ENCODE data around the gene AKAP8L.
A peak's percentile ranks its signal among the peaks of the same experiment; 100 is the strongest.
"Not testable (repeated sequence)": the region's sequence is repeated elsewhere in the genome, so short reads cannot be mapped to it uniquely, and the experiment has no call there.

The AKAP8L gene

DNA sequence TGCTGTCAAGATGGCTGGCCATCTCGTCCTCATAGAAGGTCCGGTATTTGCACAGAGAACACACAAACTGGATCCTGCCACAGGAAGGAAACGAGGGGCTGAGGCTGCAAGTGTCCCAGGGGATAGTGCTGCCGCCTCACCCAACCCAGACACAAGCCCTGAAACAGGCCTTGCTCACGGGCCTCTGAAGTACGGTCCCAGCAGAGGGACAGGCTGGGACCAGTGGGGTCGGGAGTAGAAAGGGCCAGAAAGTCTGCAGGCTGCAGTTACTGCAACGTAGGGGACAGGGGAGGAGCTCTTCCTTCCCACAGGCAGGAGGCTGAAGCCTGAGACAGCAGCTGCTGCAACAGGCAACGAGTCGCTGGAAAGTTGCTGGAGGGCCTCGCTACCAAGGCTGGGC is 21.0 kb downstream of the AKAP8L start:
- DNase-seq (ENCODE audit: low read depth, low spot score): no peak
- Histone ChIP-seq H3K4me1 (ENCODE audit: control insufficient read depth, insufficient read depth, low read length) (peaks cover 1% of the 10 kb centered on the region; the same call in 1 of the 2 replicates), H3K27me3 (ENCODE audit: control insufficient read depth, insufficient read depth, low read length) (no peaks in the 10 kb centered on the region), H3K9me3 (ENCODE audit: control insufficient read depth, insufficient read depth, low read length) (no peaks in the 10 kb centered on the region), H3K4me3 (ENCODE audit: low read length) (no peak overlapping the region), H3K27ac (ENCODE audit: low read length) (no peak overlapping the region), H3K36me3 (ENCODE audit: control insufficient read depth, insufficient read depth, low read length) (peaks cover 58% of the 10 kb centered on the region)
- WGBS (ENCODE audit: insufficient coverage, insufficient read length): no CpG with 5 or more reads among the region's 11 CpGs

DNA sequence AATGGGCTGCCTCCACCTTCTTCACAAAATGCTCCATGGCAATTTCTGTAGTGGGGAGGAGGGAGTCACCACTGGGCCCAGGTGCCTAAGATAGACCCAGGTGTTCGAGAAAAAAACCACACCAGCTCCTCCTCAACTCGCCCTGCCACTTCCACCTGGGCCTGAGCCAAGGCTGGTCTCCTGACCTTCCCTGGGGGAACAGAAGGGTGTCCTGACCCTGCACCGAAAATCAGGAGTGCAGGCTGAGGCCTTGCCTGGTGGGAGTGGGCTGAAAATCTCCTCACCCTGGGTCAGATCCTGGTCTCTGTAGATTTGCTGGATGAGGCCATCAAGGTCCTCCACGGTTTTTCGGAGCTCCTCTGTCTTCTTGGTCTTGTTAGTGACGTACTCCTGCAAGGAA is 21.6 kb downstream of the AKAP8L start:
- Histone ChIP-seq H3K9me3 (ENCODE audit: control insufficient read depth, insufficient read depth, low read length) (no peaks in the 10 kb centered on the region), H3K4me3 (ENCODE audit: low read length) (no peak overlapping the region), H3K27me3 (ENCODE audit: control insufficient read depth, insufficient read depth, low read length) (no peaks in the 10 kb centered on the region), H3K36me3 (ENCODE audit: control insufficient read depth, insufficient read depth, low read length) (peaks cover 53% of the 10 kb centered on the region), H3K4me1 (ENCODE audit: control insufficient read depth, insufficient read depth, low read length) (peaks cover 1% of the 10 kb centered on the region; the same call in 1 of the 2 replicates), H3K27ac (ENCODE audit: low read length) (no peak overlapping the region)
- no peak for DNase-seq (ENCODE audit: low read depth, low spot score)
- no CpG with 5 or more reads among the region's 6 CpGs for WGBS (ENCODE audit: insufficient coverage, insufficient read length)

DNA sequence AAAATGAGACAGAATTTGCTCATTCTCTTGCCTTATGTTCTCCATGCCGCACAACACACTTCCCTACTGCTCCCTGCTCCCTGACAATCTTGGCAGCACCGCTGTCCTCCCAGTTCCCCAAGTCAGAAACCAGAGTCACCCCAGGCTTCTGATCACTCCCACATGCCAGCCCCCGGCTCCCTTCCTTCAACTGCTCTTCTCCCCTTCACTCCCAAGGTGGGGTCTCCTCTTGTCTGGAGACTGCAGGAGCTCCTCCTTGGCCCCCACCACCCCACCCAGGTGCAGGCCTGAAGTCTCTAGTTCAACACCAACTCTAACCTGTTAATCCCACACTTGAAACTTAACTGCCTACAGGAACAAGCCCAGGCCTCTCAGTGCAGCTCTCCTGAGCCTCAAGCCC is 22.4 kb downstream of the AKAP8L start:
- no CpG with 5 or more reads among the region's 3 CpGs for WGBS (ENCODE audit: insufficient coverage, insufficient read length)
- H3K4me1 ChIP-seq (ENCODE audit: control insufficient read depth, insufficient read depth, low read length): peaks cover 1% of the 10 kb centered on the region; the same call in 1 of the 2 replicates
- H3K4me3 ChIP-seq (ENCODE audit: low read length): no peak overlapping the region
- no peak for DNase-seq (ENCODE audit: low read depth, low spot score)
- no peaks in the 10 kb centered on the region for H3K9me3 ChIP-seq (ENCODE audit: control insufficient read depth, insufficient read depth, low read length)
- H3K27ac ChIP-seq (ENCODE audit: low read length): no peak overlapping the region
- no peaks in the 10 kb centered on the region for H3K27me3 ChIP-seq (ENCODE audit: control insufficient read depth, insufficient read depth, low read length)
- peaks cover 52% of the 10 kb centered on the region for H3K36me3 ChIP-seq (ENCODE audit: control insufficient read depth, insufficient read depth, low read length)

DNA sequence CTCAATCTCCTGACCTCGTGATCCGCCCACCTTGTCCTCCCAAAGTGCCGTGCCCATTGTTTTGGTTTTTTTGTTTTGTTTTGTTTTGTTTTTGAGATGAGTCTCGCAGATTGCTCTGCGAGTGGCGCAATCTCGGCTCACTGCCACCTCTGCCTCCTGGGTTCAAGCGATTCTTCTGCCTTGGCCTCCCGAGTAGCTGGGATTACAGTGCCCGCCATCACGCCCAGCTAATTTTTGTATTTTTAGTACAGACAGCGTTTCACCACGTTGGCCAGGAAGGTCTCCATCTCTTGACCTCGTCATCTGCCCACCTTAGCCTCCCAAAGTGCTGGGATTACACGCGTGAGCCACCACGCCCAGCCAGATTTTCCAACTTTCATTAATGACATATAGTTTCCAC is 23.5 kb downstream of the AKAP8L start:
- not testable (repeated sequence) for H3K4me1 ChIP-seq (ENCODE audit: control insufficient read depth, insufficient read depth, low read length); H3K27me3 ChIP-seq (ENCODE audit: control insufficient read depth, insufficient read depth, low read length); H3K4me3 ChIP-seq (ENCODE audit: low read length); H3K9me3 ChIP-seq (ENCODE audit: control insufficient read depth, insufficient read depth, low read length); H3K27ac ChIP-seq (ENCODE audit: low read length); DNase-seq (ENCODE audit: low read depth, low spot score)
- no CpG with 5 or more reads among the region's 17 CpGs for WGBS (ENCODE audit: insufficient coverage, insufficient read length)
- peaks cover 50% of the 10 kb centered on the region for H3K36me3 ChIP-seq (ENCODE audit: control insufficient read depth, insufficient read depth, low read length)

DNA sequence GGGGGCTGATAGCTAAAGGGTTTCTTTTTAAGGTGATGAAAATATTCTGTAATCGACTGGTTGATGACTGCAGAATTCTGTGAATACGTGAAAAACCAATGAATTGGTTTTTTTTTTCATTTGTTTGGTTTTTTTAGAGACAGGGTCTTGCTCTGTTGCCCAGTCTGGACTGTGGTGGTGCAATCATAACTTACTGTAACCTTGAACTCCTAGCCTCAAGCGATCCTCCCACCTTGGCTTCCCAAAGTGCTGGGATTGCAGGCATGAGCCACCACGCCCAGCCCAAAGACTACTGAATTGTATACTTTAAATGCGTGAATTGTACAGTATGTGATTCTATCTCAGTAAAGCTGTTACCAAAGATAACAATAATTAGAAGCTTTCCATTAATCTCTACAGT is 24.4 kb downstream of the AKAP8L start:
- no CpG with 5 or more reads among the region's 5 CpGs for WGBS (ENCODE audit: insufficient coverage, insufficient read length)
- Histone ChIP-seq H3K4me3 (ENCODE audit: low read length) (no peak overlapping the region), H3K27ac (ENCODE audit: low read length) (no peak overlapping the region), H3K9me3 (ENCODE audit: control insufficient read depth, insufficient read depth, low read length) (no peaks in the 10 kb centered on the region), H3K36me3 (ENCODE audit: control insufficient read depth, insufficient read depth, low read length) (peaks cover 46% of the 10 kb centered on the region), H3K4me1 (ENCODE audit: control insufficient read depth, insufficient read depth, low read length) (peaks cover 1% of the 10 kb centered on the region; the same call in 1 of the 2 replicates), H3K27me3 (ENCODE audit: control insufficient read depth, insufficient read depth, low read length) (no peaks in the 10 kb centered on the region)
- no peak for DNase-seq (ENCODE audit: low read depth, low spot score)

DNA sequence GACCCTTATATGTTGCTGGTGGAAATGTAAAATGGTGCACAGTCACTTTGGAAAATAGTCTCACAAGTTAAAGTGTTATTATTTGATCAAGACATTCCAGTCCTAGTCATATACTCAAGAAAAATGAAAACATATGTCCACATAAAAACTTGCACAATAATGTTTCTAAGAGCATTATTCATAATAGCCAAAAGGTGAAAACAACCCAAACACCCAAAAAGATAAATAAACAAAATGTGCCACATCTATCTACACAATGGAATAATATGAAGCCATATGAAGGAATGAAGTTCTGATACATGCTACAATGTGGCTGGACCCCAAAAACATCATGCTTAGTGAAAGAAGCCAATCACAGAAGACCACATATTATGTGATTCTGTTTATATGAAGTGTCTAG is 24.8 kb downstream of the AKAP8L start:
- no peaks in the 10 kb centered on the region for H3K27me3 ChIP-seq (ENCODE audit: control insufficient read depth, insufficient read depth, low read length)

DNA sequence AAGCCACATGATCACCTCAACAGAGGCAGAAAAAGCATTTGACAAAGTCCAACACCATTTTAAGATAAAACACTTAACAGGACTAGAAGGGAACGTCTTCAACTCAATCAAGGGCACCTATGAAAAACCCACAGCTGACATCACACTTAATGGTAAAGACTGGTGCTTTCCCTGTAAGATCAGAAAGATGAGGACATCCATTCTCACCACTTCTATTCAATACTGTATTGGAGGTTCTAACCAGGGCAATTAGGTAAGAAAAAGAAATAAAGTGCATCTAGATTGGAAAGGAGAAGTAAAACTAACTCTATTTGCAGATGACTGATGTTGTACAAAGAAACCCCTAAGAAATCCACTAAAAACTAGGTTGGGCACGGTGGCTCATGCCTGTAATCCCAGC is 28.0 kb downstream of the AKAP8L start:
- no peak overlapping the region for H3K27ac ChIP-seq (ENCODE audit: low read length)
- no peak for DNase-seq (ENCODE audit: low read depth, low spot score)

More for the DNA sequence above, 24.8 kb downstream of the AKAP8L start:
- Histone ChIP-seq H3K9me3 (ENCODE audit: control insufficient read depth, insufficient read depth, low read length) (no peaks in the 10 kb centered on the region), H3K27ac (ENCODE audit: low read length) (no peak overlapping the region), H3K4me3 (ENCODE audit: low read length) (no peak overlapping the region), H3K4me1 (ENCODE audit: control insufficient read depth, insufficient read depth, low read length) (peaks cover 1% of the 10 kb centered on the region; the same call in 1 of the 2 replicates), H3K36me3 (ENCODE audit: control insufficient read depth, insufficient read depth, low read length) (peaks cover 41% of the 10 kb centered on the region)
- no peak for DNase-seq (ENCODE audit: low read depth, low spot score)

DNA sequence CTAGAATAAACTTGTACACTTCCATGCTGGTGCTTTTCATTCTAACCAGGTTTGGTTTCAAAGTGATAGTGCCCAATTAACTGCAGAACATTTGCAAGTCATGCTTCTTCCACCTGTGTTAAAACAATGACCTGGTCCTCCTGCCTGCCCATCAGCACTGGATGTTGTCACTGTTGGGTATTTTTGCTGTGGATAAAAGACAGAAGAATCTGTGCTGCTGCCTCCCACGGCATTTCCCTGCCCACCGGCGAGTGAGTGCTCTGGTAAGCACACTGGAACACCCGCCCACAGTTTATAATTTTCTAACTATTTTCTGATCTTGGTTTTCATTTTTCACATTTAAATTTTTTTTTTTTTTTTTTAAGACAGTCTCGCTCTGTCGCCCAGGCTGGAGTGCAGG is 36.9 kb downstream of the AKAP8L start:
- Histone ChIP-seq H3K27me3 (ENCODE audit: control insufficient read depth, insufficient read depth, low read length) (no peaks in the 10 kb centered on the region), H3K27ac (ENCODE audit: low read length) (no peak overlapping the region), H3K4me1 (ENCODE audit: control insufficient read depth, insufficient read depth, low read length) (no peaks in the 10 kb centered on the region), H3K9me3 (ENCODE audit: control insufficient read depth, insufficient read depth, low read length) (no peaks in the 10 kb centered on the region), H3K36me3 (ENCODE audit: control insufficient read depth, insufficient read depth, low read length) (no peaks in the 10 kb centered on the region), H3K4me3 (ENCODE audit: low read length) (no peak overlapping the region)
- no peak for DNase-seq (ENCODE audit: low read depth, low spot score)
- no CpG with 5 or more reads among the region's 6 CpGs for WGBS (ENCODE audit: insufficient coverage, insufficient read length)

More for the DNA sequence above, 28.0 kb downstream of the AKAP8L start:
- no peaks in the 10 kb centered on the region for H3K9me3 ChIP-seq (ENCODE audit: control insufficient read depth, insufficient read depth, low read length)
- no peak overlapping the region for H3K4me3 ChIP-seq (ENCODE audit: low read length)
- H3K4me1 ChIP-seq (ENCODE audit: control insufficient read depth, insufficient read depth, low read length): no peaks in the 10 kb centered on the region
- peaks cover 11% of the 10 kb centered on the region; the same call in 1 of the 2 replicates for H3K36me3 ChIP-seq (ENCODE audit: control insufficient read depth, insufficient read depth, low read length)
- WGBS (ENCODE audit: insufficient coverage, insufficient read length): no CpG with 5 or more reads among the region's 2 CpGs
- no peaks in the 10 kb centered on the region for H3K27me3 ChIP-seq (ENCODE audit: control insufficient read depth, insufficient read depth, low read length)

DNA sequence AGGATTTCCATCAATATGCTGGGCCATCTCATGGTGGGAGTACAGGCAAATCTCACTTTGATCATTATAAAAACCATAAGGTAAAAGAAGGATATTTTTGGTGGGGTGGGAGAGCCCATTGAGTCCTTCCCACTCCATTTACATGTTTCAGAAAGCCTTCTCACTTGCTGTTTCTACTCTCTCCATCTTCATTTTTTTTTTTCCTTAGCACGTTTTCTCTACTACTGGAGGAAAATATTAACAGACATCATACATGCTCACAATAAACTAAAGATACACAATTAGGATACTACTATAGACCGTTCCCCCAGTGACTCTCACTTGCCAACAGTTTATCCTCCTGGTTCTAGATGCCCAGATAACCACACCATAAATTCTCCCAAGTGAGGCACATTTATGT is 37.4 kb downstream of the AKAP8L start:
- DNase-seq (ENCODE audit: low read depth, low spot score): no peak
- Histone ChIP-seq H3K9me3 (ENCODE audit: control insufficient read depth, insufficient read depth, low read length) (no peaks in the 10 kb centered on the region), H3K36me3 (ENCODE audit: control insufficient read depth, insufficient read depth, low read length) (no peaks in the 10 kb centered on the region), H3K4me1 (ENCODE audit: control insufficient read depth, insufficient read depth, low read length) (no peaks in the 10 kb centered on the region), H3K27ac (ENCODE audit: low read length) (no peak overlapping the region), H3K27me3 (ENCODE audit: control insufficient read depth, insufficient read depth, low read length) (no peaks in the 10 kb centered on the region), H3K4me3 (ENCODE audit: low read length) (no peak overlapping the region)
- WGBS (ENCODE audit: insufficient coverage, insufficient read length): no CpG with 5 or more reads among the region's 2 CpGs

DNA sequence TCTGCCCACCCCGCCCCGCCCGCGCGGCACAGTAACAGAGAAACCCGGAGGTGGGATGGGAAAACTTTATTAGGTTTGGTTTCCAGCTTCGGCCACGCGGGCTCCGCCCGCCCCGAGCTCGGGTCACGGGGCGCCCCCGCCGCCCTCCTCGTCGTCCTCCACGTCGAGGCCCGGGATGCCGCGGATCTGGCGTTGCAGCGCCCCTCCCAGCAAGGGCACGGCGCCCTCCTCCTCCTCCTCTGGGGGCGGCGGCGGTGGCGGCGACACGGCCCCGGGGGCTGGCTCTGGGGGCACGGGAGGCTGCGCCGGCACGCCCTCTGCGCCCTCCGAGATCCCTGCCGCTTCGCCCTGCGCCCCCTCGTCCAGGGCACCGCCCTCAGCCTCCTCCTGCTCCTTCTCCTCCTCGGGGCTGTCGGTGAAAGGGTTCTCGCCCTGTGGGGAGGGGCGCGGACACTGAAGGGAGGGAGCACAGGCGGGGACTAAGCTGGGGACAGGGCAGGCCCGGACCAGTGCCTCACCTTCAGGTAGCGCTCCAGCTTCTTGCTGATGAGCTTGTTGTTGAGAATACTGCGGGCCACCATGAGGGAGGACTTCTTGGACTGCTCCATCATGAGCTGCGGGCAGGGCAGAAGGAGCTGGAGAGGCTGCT is 38.7 kb downstream of the AKAP8L start:
- no peaks in the 10 kb centered on the region for H3K27me3 ChIP-seq (ENCODE audit: control insufficient read depth, insufficient read depth, low read length)
- no CpG with 5 or more reads among the region's 56 CpGs for WGBS (ENCODE audit: insufficient coverage, insufficient read length)
- no peaks in the 10 kb centered on the region for H3K4me1 ChIP-seq (ENCODE audit: control insufficient read depth, insufficient read depth, low read length)
- H3K36me3 ChIP-seq (ENCODE audit: control insufficient read depth, insufficient read depth, low read length): no peaks in the 10 kb centered on the region
- H3K4me3 ChIP-seq (ENCODE audit: low read length): peak overlapping the region; percentile 53; the same call in 1 of the 2 replicates
- H3K9me3 ChIP-seq (ENCODE audit: control insufficient read depth, insufficient read depth, low read length): no peaks in the 10 kb centered on the region
- peak; percentile 63 for DNase-seq (ENCODE audit: low read depth, low spot score)
- no peak overlapping the region for H3K27ac ChIP-seq (ENCODE audit: low read length)
